Psoas muscle (tissue), 8 donors: ENCODE data around the gene PARP12. TPM values are rescaled to one million over a fixed set of nuclear protein-coding genes. Genes with fewer than 3 reads are reported as not detected.

ENCODE experiments used
- ATAC-seq, 4 donors: fragments of 200-7000 bp; cut with Tn5 transposase; one replicate each; pipeline ENCODE4 v1.9.1; 2020; ENCODE audit warnings: moderate library complexity in 3 of 4, mild to moderate bottlenecking in 2 of 4
- DNase-seq, 2 donors: peaks; one replicate each; pipeline ENCODE4 v3.0.0-alpha.2; 2020
- H3K27ac ChIP-seq: fragments of 200-600 bp; one replicate; pipeline ENCODE4 v1.8.0; 2022
- H3K27me3 ChIP-seq, 3 donors: fragments of 200-600 bp in 1 of 3; one replicate each; pipeline versions ENCODE4 v1.6.1 to v1.8.0; 2013 to 2022; ENCODE audit warnings: low read length in 2 of 3, mild to moderate bottlenecking in 2 of 3, moderate library complexity in 1 of 3; ENCODE audit not compliant: insufficient read depth in 3 of 3
- H3K36me3 ChIP-seq, 2 donors: fragments of 200-600 bp in 1 of 2; one replicate each; pipeline versions ENCODE4 v1.6.1 to v1.8.0; 2013 to 2022; ENCODE audit warnings: low read depth in 1 of 2, mild to moderate bottlenecking in 1 of 2, moderate library complexity in 1 of 2; ENCODE audit not compliant: insufficient read depth in 1 of 2
- H3K4me1 ChIP-seq: fragments of 200-600 bp; one replicate; pipeline ENCODE4 v1.8.0; 2022
- H3K4me3 ChIP-seq: fragments of 200-600 bp; one replicate; pipeline ENCODE4 v1.8.0; 2022; ENCODE audit warnings: mild to moderate bottlenecking
- H3K9me3 ChIP-seq: fragments of 200-600 bp; one replicate; pipeline ENCODE4 v1.8.0; 2022
- CTCF ChIP-seq: fragments of 200-600 bp; IDR thresholded peaks from one replicate; pipeline ENCODE4 v1.8.0; 2022; ENCODE audit warnings: antibody characterized with exemption
- WGBS, 3 donors: extraction: QIAGEN DNeasy Blood & Tissue Kit; methylation state at CpG; one replicate each; pipeline versions ENCODE4 v1.1.6 to v1.1.7; 2013; 5-methylcytosine and 5-hydroxymethylcytosine counted together
- intact Hi-C, 2 donors: fragments of 100-400 bp; cut with DNase I; formaldehyde crosslinking; loops; one replicate each; pipeline versions ENCODE4 v1.11.0 to v1.14.2; 2022
- polyA plus RNA-seq, 3 donors: library from polyadenylated mRNA; stranded (reverse); fragments of 200-250 nt; gene quantifications; one replicate each; pipeline ENCODE4 v1.2.3, GENCODE V29; 2013
- total RNA-seq, 4 donors: library from RNA; stranded (reverse); fragmentation: NEBNext Ultra II Directional in 2 of 4; extraction: Animal tissue kit (Norgen Biotek cat#: 25700) in 2 of 4; gene quantifications; one replicate each; pipeline versions ENCODE4 v1.2.1 to v1.2.4, GENCODE V29; 2021 to 2023
- donor health status: healthy with polysubstance abuse.
- donor health status: DM: no; HTN: no; CAD: no; lungs with moderate emphysema.
- donor health status: Bipolar disorder and iron deficiency.
- donor health status: healthy.
- donor health status: DM: yes; HTN: yes; CAD: no.
- donor health status: DM: no; HTN: no; CAD: no.
- donor health status: DM: no; HTN: no; CAD: no.
- donor health status: DM: yes; HTN: yes; CAD: no.

The PARP12 gene
- total and polyA plus RNA-seq, 7 donors, result 4.3 to 6.9 (median 5.2) TPM

GRCh38 chr7:140022582-140023211 is 40.1 kb downstream of the PARP12 start:
- no peak for TF ChIP-seq CTCF
- intact Hi-C loops, result no loop called here
- 77 to 89% (median 83%) methylated on average over 7 of the region's 7 CpGs for WGBS, 3 donors
- DNase-seq (no peak), ATAC-seq (no peak)
- Histone ChIP-seq H3K9me3 (no peaks in the 10 kb centered on the region), H3K27ac (no peak overlapping the region), H3K27me3 (no peaks in the 10 kb centered on the region), H3K36me3 (peaks cover 0 to 18% of the 10 kb centered on the region in 2 donors), H3K4me3 (no peak overlapping the region), H3K4me1 (no peaks in the 10 kb centered on the region)

DNA sequence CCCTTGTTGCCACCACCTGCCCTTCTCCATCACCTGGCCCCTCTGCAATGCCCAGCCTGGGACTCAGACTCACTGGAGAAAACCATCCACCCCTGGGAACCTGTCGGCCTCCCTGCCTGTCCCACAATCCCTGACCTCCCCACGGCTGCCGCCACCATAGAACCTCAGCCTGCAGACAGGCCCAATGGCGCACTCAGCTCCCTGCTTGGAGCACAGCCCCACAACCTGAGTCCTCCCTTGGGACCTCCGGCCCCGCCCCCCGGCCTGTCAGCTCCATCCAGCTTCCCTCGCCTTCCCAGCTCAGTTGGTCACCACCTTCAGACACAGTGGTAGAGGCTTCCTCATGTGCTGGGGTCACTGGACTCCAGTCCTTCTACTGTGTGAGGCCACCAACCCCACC is 41.1 kb downstream of the PARP12 start:
- TF ChIP-seq CTCF, result no peak
- Histone ChIP-seq H3K4me3 (no peak overlapping the region), H3K27ac (no peak overlapping the region), H3K27me3 (no peaks in the 10 kb centered on the region), H3K4me1 (no peaks in the 10 kb centered on the region), H3K9me3 (no peaks in the 10 kb centered on the region), H3K36me3 (peaks cover 0 to 12% of the 10 kb centered on the region in 2 donors)
- DNase-seq, result no peak
- 96 to 99% (median 96%) methylated on average over 7 to 8 of the region's 8 CpGs for WGBS, 3 donors
- intact Hi-C loops, result no loop called here
- no peak for ATAC-seq

- intact Hi-C loops, result no loop called here
- H3K9me3 ChIP-seq, result no peaks in the 10 kb centered on the region
- DNase-seq (no peak), ATAC-seq (no peak)
- no peak overlapping the region for H3K27ac ChIP-seq
- peaks cover 0 to 6% of the 10 kb centered on the region in 2 donors for H3K36me3 ChIP-seq
- no peak for TF ChIP-seq CTCF
- no peak overlapping the region for H3K4me3 ChIP-seq
- no peaks in the 10 kb centered on the region for H3K4me1 ChIP-seq
- no peaks in the 10 kb centered on the region for H3K27me3 ChIP-seq
- 58 to 65% (median 59%) methylated on average over 3 of the region's 3 CpGs for WGBS, 3 donors
These were observed 43.1 kb downstream of the PARP12 start for GRCh38 chr7:140019606-140020005.

DNA sequence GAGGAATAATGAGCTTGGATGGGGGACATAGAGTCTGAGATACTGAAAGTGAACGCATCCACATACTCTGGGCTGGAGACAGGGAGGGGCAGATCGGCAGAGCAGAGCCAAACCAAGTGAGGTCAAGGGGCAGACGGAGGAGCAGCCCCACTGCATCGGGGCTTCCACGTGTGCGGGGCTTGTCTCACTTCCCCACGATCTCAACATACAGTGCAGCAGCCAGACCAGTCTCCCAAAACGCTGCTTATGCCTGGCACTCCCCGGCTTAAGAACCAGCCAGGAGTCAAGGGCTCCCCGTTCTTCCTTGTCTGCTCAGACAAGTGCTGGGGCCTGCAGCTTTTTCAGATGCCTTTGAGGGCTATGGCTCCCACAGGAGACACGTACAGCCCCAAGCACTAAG is 43.6 kb downstream of the PARP12 start:
- Histone ChIP-seq H3K4me3 (no peak overlapping the region), H3K36me3 (peaks cover 0 to 6% of the 10 kb centered on the region in 2 donors), H3K27ac (no peak overlapping the region), H3K4me1 (no peaks in the 10 kb centered on the region), H3K27me3 (peaks cover 0 to 1% (median 0%) of the 10 kb centered on the region in 3 donors), H3K9me3 (no peaks in the 10 kb centered on the region)
- intact Hi-C loops, result no loop called here
- no peak for DNase-seq
- 36 to 67% (median 44%) methylated on average over 10 to 11 of the region's 11 CpGs for WGBS, 3 donors
- no peak for TF ChIP-seq CTCF
- ATAC-seq, result no peak
